ENCODE results near the gene ETAA1. TPM values are rescaled to one million over a fixed set of nuclear protein-coding genes. Genes with fewer than 3 reads are reported as not detected.

The ETAA1 gene
- total RNA-seq, 1 experiment from 2014 or later = 35.3 TPM

DNA sequence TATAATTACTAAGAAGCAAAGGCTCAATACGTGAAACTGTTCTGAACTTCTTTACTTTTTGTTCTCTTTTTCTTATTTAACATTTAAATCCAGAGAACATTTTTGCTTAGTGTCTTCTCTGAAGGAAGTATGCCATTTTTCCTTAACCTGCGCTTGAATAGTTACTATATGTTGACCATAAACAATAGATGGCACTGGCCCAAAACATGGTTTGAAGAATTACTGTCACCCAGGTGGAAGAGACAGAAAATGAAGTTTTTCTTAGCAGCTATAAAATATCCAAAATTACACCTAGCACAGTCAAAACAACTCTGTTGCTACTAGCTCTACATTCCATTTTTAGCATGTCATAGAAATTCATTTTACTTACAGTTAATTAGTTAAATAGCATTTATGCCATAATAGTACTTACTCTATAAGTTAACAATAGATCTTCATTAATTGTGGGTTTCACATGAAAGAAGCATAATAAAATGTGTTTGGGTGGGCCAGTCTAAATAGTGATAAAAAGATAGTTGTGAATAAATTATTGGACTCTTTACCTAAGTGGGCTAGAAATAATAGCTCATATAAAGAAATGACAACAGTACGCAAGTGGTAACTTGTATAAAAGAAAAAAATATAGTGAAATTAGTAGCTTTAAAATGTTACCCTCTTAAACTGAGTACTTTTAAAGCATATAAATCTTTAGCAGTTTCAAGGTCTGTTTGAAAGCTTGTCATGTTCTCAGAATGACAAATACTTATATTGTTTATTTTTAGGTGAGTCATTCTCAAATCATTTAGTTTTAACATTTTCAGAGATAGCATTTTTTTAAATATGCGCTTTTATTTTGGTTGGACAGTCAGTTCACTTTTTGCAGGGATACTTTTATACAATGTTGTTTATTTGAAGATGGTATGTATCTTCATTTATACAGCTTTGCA is 3.7 kb downstream of the ETAA1 start:
- Histone ChIP-seq H3K36me3 (peaks cover 54% of the 10 kb centered on the region), H3K4me1 (peaks cover 5% of the 10 kb centered on the region; the same call in 1 of the 2 replicates), H3K4me3 (no peak overlapping the region), H3K27ac (no peak overlapping the region), H3K27me3 (no peaks in the 10 kb centered on the region), H3K9me3 (replicated peaks) (no peaks in the 10 kb centered on the region)
- no peak for DNase-seq

DNA sequence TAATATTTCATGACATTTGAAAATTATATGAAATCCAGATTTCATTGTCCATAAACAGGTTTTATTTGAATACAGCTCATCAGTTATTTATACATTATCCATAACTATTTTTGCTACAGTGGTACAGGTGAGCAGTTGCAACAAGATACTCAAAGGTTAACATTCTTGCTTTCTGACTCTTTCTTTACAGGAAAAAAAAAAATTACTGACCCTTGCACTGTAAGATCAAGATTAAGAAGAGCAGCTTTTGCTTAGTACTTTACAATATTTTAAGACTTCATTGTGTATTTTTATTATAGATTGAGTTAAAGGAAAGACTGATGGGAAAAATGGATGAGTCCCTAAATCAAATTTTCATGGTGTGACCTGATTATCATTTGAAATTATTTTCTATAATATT is 11.2 kb downstream of the ETAA1 start:
- Histone ChIP-seq H3K36me3 (peaks cover 60% of the 10 kb centered on the region), H3K27me3 (no peaks in the 10 kb centered on the region), H3K4me1 (no peaks in the 10 kb centered on the region), H3K9me3 (replicated peaks) (no peaks in the 10 kb centered on the region), H3K4me3 (no peak overlapping the region), H3K27ac (no peak overlapping the region)
- DNase-seq = no peak

DNA sequence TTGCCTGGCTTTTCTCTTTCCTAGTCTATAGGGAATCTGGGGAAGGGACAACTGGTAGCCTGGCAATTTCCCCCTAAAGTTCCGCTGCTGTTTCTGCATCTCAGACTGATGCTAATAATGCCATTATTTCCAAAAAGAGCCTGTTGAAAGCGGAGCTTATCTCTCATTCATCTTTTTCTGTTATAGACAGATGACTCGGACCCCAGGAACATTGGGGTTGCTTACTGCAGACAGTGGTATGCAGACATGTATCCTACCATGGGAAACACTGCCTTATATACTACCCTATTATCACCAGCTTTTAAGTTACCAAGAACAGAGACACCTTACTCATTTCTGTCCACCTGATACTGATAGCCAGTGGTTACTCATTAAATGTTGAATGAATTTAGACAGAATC is 15.3 kb downstream of the ETAA1 start:
- Histone ChIP-seq H3K27ac (no peak overlapping the region), H3K27me3 (no peaks in the 10 kb centered on the region), H3K4me1 (no peaks in the 10 kb centered on the region), H3K9me3 (replicated peaks) (no peaks in the 10 kb centered on the region), H3K36me3 (peaks cover 24% of the 10 kb centered on the region), H3K4me3 (no peak overlapping the region)
- no peak for DNase-seq

DNA sequence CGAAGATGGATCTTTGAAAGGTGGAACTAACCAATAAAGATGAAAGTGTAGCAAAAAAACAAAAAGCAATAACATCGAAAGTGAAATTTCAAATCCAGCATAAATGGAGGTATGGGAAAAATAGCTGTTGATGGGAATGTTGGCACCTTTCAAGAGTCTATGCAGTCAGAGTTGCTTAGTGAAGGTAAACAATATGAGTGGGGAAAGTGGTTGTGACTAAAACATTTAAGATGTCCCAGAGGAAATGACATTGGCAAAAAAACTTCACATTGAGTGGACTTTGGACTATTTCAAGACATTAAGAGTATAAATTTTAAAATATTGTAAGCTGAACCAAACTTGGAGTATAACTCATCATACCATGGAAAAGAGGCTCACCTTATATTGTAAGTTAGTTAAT is 17.7 kb downstream of the ETAA1 start:
- H3K4me1 ChIP-seq = no peaks in the 10 kb centered on the region
- H3K9me3 ChIP-seq (replicated peaks) = no peaks in the 10 kb centered on the region
- H3K27me3 ChIP-seq = no peaks in the 10 kb centered on the region
- peaks cover 13% of the 10 kb centered on the region for H3K36me3 ChIP-seq
- no peak overlapping the region for H3K4me3 ChIP-seq
- no peak overlapping the region for H3K27ac ChIP-seq
- no peak for DNase-seq

DNA sequence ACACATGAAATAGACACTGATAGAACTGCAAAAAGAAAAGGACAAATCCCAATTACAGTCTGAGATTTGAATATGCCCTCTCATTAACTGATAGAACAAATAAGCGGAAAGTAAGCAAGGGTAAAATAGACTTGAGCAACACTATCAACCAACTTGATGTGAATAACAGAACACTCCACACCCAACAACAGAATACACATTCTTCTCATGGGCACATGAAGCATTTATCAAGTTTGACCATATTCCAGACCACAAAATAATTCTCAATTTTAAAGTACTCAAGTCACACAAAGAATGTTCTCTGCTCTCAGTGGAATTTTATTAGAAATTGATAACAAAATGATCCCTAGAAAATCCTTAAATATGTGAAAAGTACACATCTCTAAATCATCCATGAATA is 19.0 kb downstream of the ETAA1 start:
- H3K9me3 ChIP-seq (replicated peaks) = no peaks in the 10 kb centered on the region
- no peak for DNase-seq
- H3K36me3 ChIP-seq = 0 out of 2 replicates have a peak, but pooled peaks cover under 1% of the 10 kb centered on the region
- H3K27ac ChIP-seq = no peak overlapping the region
- H3K4me3 ChIP-seq = no peak overlapping the region
- no peaks in the 10 kb centered on the region for H3K4me1 ChIP-seq
- H3K27me3 ChIP-seq = no peaks in the 10 kb centered on the region

DNA sequence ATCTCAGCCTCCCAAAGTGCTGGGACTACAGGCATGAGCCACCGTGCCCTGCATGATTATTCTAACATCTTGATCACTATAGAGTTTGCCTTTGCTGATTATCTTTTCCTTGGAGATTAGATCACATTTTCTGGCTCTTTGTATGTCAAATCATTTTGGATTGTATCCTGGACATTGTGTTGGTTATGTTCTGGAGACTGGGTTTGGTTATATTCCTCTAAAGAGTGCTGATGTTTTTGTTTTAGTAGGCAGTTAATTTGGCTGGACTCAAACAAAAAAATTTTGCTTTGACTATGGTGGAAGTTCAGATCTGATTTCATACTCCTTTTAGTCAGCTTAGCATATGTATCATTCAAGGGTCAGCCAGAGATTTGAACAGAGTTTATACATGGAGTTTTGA is 26.4 kb downstream of the ETAA1 start:
- Histone ChIP-seq H3K4me1 (no peaks in the 10 kb centered on the region), H3K9me3 (replicated peaks) (no peaks in the 10 kb centered on the region), H3K27me3 (no peaks in the 10 kb centered on the region), H3K36me3 (no peaks in the 10 kb centered on the region), H3K4me3 (no peak overlapping the region), H3K27ac (no peak overlapping the region)
- no peak for DNase-seq

DNA sequence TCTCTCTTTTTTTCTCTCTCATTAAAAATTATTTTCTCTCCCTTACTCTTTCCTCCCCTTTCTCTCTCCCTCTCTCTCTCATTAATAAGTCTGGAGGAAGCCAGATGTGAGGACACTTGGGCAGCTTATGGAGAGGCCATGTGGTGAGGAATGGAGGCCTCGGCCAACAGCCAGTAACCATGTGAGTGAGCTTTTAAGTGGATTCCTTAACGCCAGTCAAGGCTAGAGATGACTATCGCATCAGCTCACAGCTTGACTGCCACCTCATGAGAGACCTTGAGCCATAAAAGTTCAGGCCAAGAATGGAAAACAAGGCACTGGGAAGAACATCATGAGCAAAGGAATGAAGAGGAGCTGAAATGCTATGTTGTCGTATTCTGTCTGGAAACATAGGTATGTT is 39.1 kb downstream of the ETAA1 start:
- no peak overlapping the region for H3K27ac ChIP-seq
- H3K36me3 ChIP-seq = no peaks in the 10 kb centered on the region
- no peak for DNase-seq
- peaks cover 8% of the 10 kb centered on the region; the same call in 1 of the 2 replicates for H3K4me1 ChIP-seq
- no peak overlapping the region for H3K4me3 ChIP-seq
- no peaks in the 10 kb centered on the region for H3K9me3 ChIP-seq (replicated peaks)
- peaks cover 3% of the 10 kb centered on the region; the same call in 1 of the 2 replicates for H3K27me3 ChIP-seq

DNA sequence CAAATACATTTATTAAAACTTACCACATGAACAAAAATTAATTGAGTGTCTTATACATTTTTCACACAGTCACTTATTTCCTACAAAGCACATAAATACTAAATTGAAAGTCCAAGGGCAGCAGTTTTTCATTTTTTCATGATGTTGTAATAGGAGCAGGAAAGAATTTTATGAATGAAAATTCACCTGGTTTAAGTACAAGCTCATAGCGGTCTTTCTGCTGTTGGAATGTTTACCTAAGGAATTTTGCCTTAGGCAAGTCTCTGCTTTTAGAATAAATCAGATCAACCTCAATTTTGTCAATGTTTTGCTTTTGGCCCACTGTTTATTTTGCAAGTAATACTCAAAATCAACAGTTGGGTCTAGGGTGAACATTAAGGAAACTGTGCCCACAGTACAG is 40.0 kb downstream of the ETAA1 start:
- no peak for DNase-seq
- no peak overlapping the region for H3K4me3 ChIP-seq
- no peak overlapping the region for H3K27ac ChIP-seq
- H3K27me3 ChIP-seq = peaks cover 3% of the 10 kb centered on the region; the same call in 1 of the 2 replicates
- H3K9me3 ChIP-seq (replicated peaks) = no peaks in the 10 kb centered on the region
- H3K4me1 ChIP-seq = peaks cover 8% of the 10 kb centered on the region; the same call in 1 of the 2 replicates
- H3K36me3 ChIP-seq = no peaks in the 10 kb centered on the region

DNA sequence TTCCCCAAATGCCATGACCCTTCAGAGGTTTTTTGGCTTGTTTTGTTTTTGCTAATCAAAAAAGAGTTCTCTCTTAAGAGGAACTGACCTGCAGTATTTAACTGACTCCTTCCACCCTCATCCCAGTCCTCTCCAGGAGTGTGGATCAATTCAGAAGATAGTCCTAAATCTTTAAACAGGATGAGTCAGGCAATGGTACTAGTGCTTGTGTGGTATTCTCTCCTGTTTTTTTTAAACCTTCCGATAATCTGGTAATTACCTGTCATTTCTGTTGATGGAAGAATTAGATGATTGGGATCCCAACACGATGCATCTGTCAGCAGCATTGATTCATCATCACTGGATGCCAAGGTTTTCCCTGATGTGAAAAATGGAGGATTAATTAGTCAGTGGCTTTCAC is 41.2 kb downstream of the ETAA1 start:
- no peaks in the 10 kb centered on the region for H3K9me3 ChIP-seq (replicated peaks)
- no peak for DNase-seq
- no peaks in the 10 kb centered on the region for H3K36me3 ChIP-seq
- no peak overlapping the region for H3K4me3 ChIP-seq
- peaks cover 8% of the 10 kb centered on the region; the same call in 1 of the 2 replicates for H3K4me1 ChIP-seq
- H3K27me3 ChIP-seq = peaks cover 3% of the 10 kb centered on the region; the same call in 1 of the 2 replicates
- no peak overlapping the region for H3K27ac ChIP-seq

DNA sequence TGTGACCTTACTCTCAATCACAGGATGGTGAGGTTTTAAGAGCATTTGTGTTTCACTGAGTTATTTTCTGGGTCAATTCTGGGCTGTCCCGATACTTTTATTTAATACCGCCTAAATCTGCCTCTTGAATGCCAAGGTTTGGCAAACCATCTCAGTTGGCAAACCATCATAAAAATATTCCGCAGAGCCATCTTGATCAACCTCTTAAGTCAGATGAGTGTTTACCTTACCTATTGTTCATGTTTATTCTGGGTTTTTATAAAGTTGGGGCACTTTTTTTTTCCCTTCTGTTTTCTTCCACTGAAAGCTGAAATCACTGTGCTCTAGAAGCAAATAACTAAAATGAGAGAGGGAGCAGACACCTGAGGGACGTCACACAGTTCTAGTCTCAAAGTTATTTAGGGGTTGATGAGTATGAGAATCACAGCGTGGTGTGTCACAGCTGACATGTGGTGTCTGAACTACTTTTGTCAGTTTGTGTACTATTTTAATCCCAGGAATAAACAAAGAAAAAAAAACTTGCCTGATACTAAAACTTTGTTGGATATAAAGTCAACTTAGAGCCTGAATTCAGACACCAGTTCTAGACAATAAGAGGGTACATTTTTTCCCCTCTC is 48.6 kb downstream of the ETAA1 start:
- DNase-seq = no peak
- Histone ChIP-seq H3K9me3 (replicated peaks) (no peaks in the 10 kb centered on the region), H3K4me3 (no peak overlapping the region), H3K27me3 (no peaks in the 10 kb centered on the region), H3K27ac (no peak overlapping the region), H3K4me1 (no peaks in the 10 kb centered on the region; the same call in 1 of the 2 replicates), H3K36me3 (no peaks in the 10 kb centered on the region)

DNA sequence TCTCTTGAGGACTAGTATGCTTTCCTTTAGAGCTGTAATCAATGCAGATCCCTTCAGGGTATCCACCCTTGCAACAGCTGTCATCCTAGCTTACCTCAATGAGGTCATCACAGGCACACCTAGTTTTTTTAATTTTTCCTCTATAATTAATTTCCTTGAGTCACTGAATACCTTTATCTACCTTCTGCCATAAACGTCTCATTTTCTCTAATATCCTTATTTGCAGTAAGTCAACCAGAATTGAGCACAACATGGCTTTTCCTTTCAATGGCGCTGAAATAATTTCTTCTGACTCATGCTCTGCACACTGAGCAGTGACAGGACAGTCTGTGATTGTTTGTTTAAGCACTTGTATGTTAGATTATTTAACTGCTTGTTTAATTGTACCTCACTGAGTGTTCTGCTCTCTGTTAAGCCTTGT is 49.4 kb downstream of the ETAA1 start:
- Histone ChIP-seq H3K27me3 (no peaks in the 10 kb centered on the region), H3K27ac (no peak overlapping the region), H3K9me3 (replicated peaks) (no peaks in the 10 kb centered on the region), H3K4me1 (no peaks in the 10 kb centered on the region; the same call in 1 of the 2 replicates), H3K36me3 (no peaks in the 10 kb centered on the region), H3K4me3 (no peak overlapping the region)
- peak in 1 of 2 experiments; percentile 13 for DNase-seq

DNA sequence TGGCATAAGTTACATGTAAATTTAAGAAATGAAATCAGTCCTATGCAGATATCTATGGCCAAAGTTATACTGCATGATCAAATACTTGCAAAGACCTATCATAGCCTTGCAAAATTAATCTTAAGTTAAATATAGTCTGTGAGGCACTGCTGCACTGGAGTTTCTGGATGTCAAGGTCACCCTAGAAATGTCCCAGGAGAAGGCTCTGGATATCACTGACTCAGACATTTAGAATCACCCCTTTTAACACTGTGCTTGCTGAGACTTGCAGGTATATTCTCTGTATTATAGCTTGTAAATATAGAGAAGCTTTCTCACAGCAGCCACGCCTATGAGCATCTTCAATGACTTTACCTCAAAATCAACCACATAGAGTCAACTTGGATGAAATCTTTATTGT is 51.5 kb downstream of the ETAA1 start:
- Histone ChIP-seq H3K4me1 (no peaks in the 10 kb centered on the region; the same call in 1 of the 2 replicates), H3K9me3 (replicated peaks) (no peaks in the 10 kb centered on the region), H3K27ac (no peak overlapping the region), H3K36me3 (no peaks in the 10 kb centered on the region), H3K27me3 (no peaks in the 10 kb centered on the region), H3K4me3 (no peak overlapping the region)
- DNase-seq = no peak

DNA sequence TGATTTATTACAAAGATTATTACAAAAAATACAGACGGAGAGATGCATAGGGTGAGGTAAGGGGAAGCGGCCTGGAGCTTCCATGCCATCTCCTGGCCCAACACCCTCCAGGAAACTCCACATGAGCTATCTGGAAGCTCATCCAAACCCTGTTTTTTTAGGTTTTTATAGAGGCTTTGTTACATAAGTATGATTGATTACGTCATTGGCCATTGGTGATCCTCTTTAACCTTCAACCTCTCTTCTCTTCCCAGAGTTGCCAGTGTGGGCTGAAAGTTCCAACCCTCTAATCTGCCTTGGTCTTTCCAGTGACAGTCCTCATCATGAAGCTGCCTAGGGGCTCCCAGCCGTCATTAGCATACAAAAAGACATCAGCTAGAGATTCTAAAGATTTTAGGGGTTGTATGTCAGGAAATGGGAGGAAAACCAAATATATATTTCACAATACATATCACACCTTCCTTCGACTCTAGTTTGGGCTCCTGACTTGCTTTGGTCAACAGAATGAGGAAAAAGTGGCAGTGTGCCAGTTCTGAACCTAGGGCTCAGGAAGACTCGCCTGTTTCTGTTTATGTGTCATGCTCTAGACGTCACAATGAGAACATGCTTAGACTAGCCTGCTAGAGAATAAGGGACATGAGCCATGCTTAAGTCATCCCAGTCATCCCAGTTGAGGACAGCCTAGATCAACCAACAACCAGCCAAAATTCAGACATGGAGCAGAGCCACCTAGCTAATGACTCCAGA is 54.1 kb downstream of the ETAA1 start:
- Histone ChIP-seq H3K4me1 (no peaks in the 10 kb centered on the region; the same call in 1 of the 2 replicates), H3K27ac (no peak overlapping the region), H3K36me3 (no peaks in the 10 kb centered on the region), H3K9me3 (replicated peaks) (no peaks in the 10 kb centered on the region), H3K27me3 (no peaks in the 10 kb centered on the region), H3K4me3 (no peak overlapping the region)
- DNase-seq = peak; percentile 4 to 18

DNA sequence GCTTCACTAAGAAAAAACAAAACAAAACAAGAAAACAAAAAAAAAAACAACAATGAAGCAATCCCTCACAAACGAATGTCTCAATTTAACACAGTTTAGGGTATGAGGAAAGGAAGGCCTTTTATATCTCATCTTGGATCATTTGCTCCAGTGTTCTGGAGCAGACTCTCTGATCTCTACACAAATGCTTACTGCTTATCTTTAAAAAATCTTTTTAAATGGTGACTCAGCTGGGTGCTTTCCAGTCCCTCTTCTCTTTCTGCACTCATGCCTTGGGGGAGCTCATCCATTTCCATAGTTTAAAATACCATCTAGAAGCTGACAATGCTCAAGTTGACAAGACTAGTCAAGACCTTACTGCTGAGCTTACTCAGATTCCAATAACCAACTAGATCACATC is 56.2 kb downstream of the ETAA1 start:
- Histone ChIP-seq H3K4me1 (no peaks in the 10 kb centered on the region), H3K27ac (no peak overlapping the region), H3K27me3 (no peaks in the 10 kb centered on the region), H3K4me3 (no peak overlapping the region), H3K36me3 (no peaks in the 10 kb centered on the region), H3K9me3 (replicated peaks) (no peaks in the 10 kb centered on the region)
- no peak for DNase-seq
